K562 (cell line): ENCODE measurements around the gene DLL4. TPM values are rescaled to one million over a fixed set of nuclear protein-coding genes. Genes with fewer than 3 reads are reported as not detected.
A peak's percentile ranks its signal among the peaks of the same experiment; 100 is the strongest.

Experiments used
- ATAC-seq: fragments of 200-7000 bp; cut with Tn5 transposase; 3 replicates; pipeline ENCODE4 v1.9.1; 2020; ENCODE audit warnings: moderate library complexity
- BruUV-seq: library from RNA; stranded (reverse); fragments of 400-500 nt; replicated peaks from 2 replicates; lab custom pipeline; 2021; lab: Mats Ljungman, UMichigan
- CTCF ChIA-PET: fragments of 300-600 bp; formaldehyde crosslinking; extraction: SDS; loops from one replicate; lab custom pipeline; 2021; ENCODE audit warnings: low intra/inter-chr PET ratio; lab: Yijun Ruan, JAX
- POLR2A ChIA-PET: fragments of 300-600, 350-650 bp; sonication (Branson Sonifier 250); formaldehyde crosslinking; extraction: SDS; loops from one replicate; lab custom pipeline; 2021; ENCODE audit warnings: antibody characterized with exemption, inconsistent platforms; lab: Yijun Ruan, JAX
- DNase-seq, 4 experiments: peaks; one replicate each; pipeline versions ENCODE4 v3.0.0 to v3.0.0-alpha.2; 2011 to 2018; ENCODE audit warnings: low spot score in 3 of 4, mixed read lengths in 3 of 4; ENCODE audit errors: extremely low read depth in 1 of 4
- FAIRE-seq: peaks from 2 replicates; lab custom pipeline; 2011; peaks lifted over from hg19 to GRCh38; lab: Jason Lieb, UNC
- H2AFZ ChIP-seq: 2 replicates; pipeline ENCODE4 v1.6.0; 2011; ENCODE audit warnings: low read depth, low read length, control low read depth, inconsistent platforms
- H3K27ac ChIP-seq: fragments of 200-600 bp; 3 replicates; pipeline ENCODE4 v1.8.0; 2011; ENCODE audit warnings: low read depth, mild to moderate bottlenecking, control low read depth, inconsistent platforms, low read length, moderate library complexity, mixed read lengths; ENCODE audit errors: extremely low read depth
- H3K27me3 ChIP-seq, 2 experiments: fragments of 300-600 bp in 1 of 2; 2 replicates in 1 of 2; 3 replicates in 1 of 2; pipeline versions ENCODE4 v1.6.0 to v1.8.0; 2011; ENCODE audit warnings: inconsistent platforms in 2 of 2, low read length in 2 of 2, mild to moderate bottlenecking in 1 of 2, mixed read lengths in 1 of 2, moderate library complexity in 1 of 2; ENCODE audit not compliant: control insufficient read depth in 2 of 2, insufficient read depth in 2 of 2
- H3K36me3 ChIP-seq: fragments of 300-600 bp; 3 replicates; pipeline ENCODE4 v1.8.0; 2011; ENCODE audit warnings: mild to moderate bottlenecking, low read length, inconsistent platforms; ENCODE audit not compliant: control insufficient read depth, insufficient read depth
- H3K4me1 ChIP-seq, 2 experiments: fragments of 200-600 bp in 1 of 2; replicated peaks in 1 of 2; 2 replicates in 1 of 2; 3 replicates in 1 of 2; pipeline versions ENCODE4 v1.5.1 to v1.8.0; 2011; ENCODE audit warnings: inconsistent platforms in 2 of 2, low read length in 2 of 2, mild to moderate bottlenecking in 1 of 2, mixed read lengths in 1 of 2, moderate library complexity in 1 of 2; ENCODE audit not compliant: control insufficient read depth in 2 of 2, insufficient read depth in 2 of 2
- H3K4me2 ChIP-seq: 2 replicates; pipeline ENCODE4 v1.6.1; 2011; ENCODE audit warnings: low read length, control low read depth, inconsistent platforms, mixed read lengths; ENCODE audit not compliant: insufficient read depth
- H3K4me3 ChIP-seq: fragments of 200-600 bp; sonication (generic), shearing (Covaris generic); 2 replicates; pipeline ENCODE4 v1.5.1; 2016; ENCODE audit warnings: control low read depth, inconsistent platforms
- H3K79me2 ChIP-seq: fragments of 200-600 bp; 3 replicates; pipeline ENCODE4 v1.8.0; 2011; ENCODE audit warnings: low read length, inconsistent platforms; ENCODE audit not compliant: control insufficient read depth, insufficient read depth
- H3K9ac ChIP-seq, 2 experiments: 2 replicates each; pipeline versions ENCODE4 v1.6.0 to v1.6.1; 2011; ENCODE audit warnings: low read depth in 2 of 2, low read length in 2 of 2, control low read depth in 1 of 2, inconsistent platforms in 1 of 2, mild to moderate bottlenecking in 1 of 2, mixed read lengths in 1 of 2; ENCODE audit not compliant: insufficient read depth in 1 of 2
- H3K9me1 ChIP-seq: one replicate; pipeline ENCODE4 v1.6.0; 2011; ENCODE audit warnings: inconsistent platforms, mild to moderate bottlenecking, low read length, moderate library complexity; ENCODE audit not compliant: control insufficient read depth, insufficient read depth
- H3K9me3 ChIP-seq: replicated peaks from 2 replicates; pipeline ENCODE4 v1.5.1; 2011; ENCODE audit warnings: low read depth, low read length, inconsistent platforms; ENCODE audit not compliant: control insufficient read depth, insufficient read depth
- H4K20me1 ChIP-seq: replicated peaks from 2 replicates; pipeline ENCODE4 v1.6.1; 2011; ENCODE audit warnings: low read length, inconsistent platforms, mixed read lengths; ENCODE audit not compliant: control insufficient read depth, insufficient read depth
- CTCF ChIP-seq, 3 experiments: IDR thresholded peaks in 2 of 3; conservative IDR thresholded peaks in 1 of 3; 2 replicates each; pipeline ENCODE4 v1.5.1; 2011 to 2012; ENCODE audit warnings: low read length in 3 of 3, mild to moderate bottlenecking in 3 of 3, control low read depth in 2 of 3, improper control_type of control experiment in 1 of 3, inconsistent platforms in 1 of 3, low read depth in 1 of 3, mixed read lengths in 1 of 3, moderate library complexity in 1 of 3; ENCODE audit not compliant: insufficient read depth in 2 of 3
- ZBTB5 ChIP-seq: fragments of 450-650 bp; IDR thresholded peaks from 2 replicates; pipeline ENCODE4 v1.6.1; 2017; ENCODE audit warnings: antibody characterized with exemption
- ZNF407 ChIP-seq: fragments of 450-650 bp; IDR thresholded peaks from 2 replicates; pipeline ENCODE4 v1.6.1; 2016; ENCODE audit warnings: low read depth
- WGBS: fragments of 100-300 bp; shearing (Covaris generic); methylation state at CpG from one replicate; pipeline ENCODE4 v1.1.6; 2016; ENCODE audit warnings: low coverage, mixed read lengths; ENCODE audit not compliant: insufficient coverage; ENCODE audit errors: missing lambda C conversion rate; 5-methylcytosine and 5-hydroxymethylcytosine counted together
- in situ Hi-C: fragments of 300-500 bp; cut with MboI; formaldehyde crosslinking; loops from 4 replicates; pipeline ENCODE4 v1.15.0; 2018; ENCODE audit warnings: inconsistent platforms, mixed read lengths
- intact Hi-C: fragments of 100-400 bp; cut with micrococcal nuclease; formaldehyde crosslinking; loops from 2 replicates; pipeline ENCODE4 v1.14.2; 2022
- polyA plus RNA-seq, 8 experiments: library from polyadenylated mRNA; depleted of rRNA in 4 of 8; stranded (reverse) in 5 of 8; unstranded in 3 of 8; fragments of >200 nt; fragmentation: Nextera tagmentation in 2 of 8; fragmentation: Illumina TruSeq in 1 of 8; extraction: Ambion mirVana in 2 of 8; extraction: Trizol in 1 of 8; gene quantifications; 2 replicates each; pipeline versions ENCODE4 v1.2.1 to v1.2.3, GENCODE V29; 2011 to 2014; ENCODE audit warnings: inconsistent platforms in 1 of 8, missing spikeins in 1 of 8
- total RNA-seq, 7 experiments: library from RNA; depleted of rRNA in 6 of 7; stranded (reverse); fragments of >200 nt in 6 of 7; fragmentation: Illumina TruSeq in 2 of 7; extraction: Trizol in 2 of 7; gene quantifications; 2 replicates each; pipeline versions ENCODE4 v1.2.1 to v1.2.3, GENCODE V29; 2011 to 2021; ENCODE audit warnings: low replicate concordance in 1 of 7

DLL4 gene
- total and polyA plus RNA-seq, 9 of the 15 experiments (the other 6 are each of a cell fraction or from before 2014, with no cell fraction given) = 0.04 to 1.1 (median 0.41) TPM; not detected in 1

- TF ChIP-seq ZBTB5 = no peak
Observed at GRCh38 chr15:40936709-40937666, 7.8 kb downstream of the DLL4 start (continued).

- peak overlapping the region in 1 of 2 experiments; percentile 50; a peak in 1 of 4 replicates for H3K9ac ChIP-seq
- POLR2A ChIA-PET = interaction anchor here (0.7 kb wide), 1 partner anchor 20 kb away, joined by 3 read pairs; no protein-coding TSS in a partner anchor
- H2AFZ ChIP-seq = no peak overlapping the region
- no TSS peak for BruUV-seq
- no peaks in the 10 kb centered on the region for H3K79me2 ChIP-seq
- H3K27ac ChIP-seq = no peak overlapping the region
- FAIRE-seq (no peak), ATAC-seq (no peak), DNase-seq (no peak)
- H3K9me1 ChIP-seq = peaks cover 3% of the 10 kb centered on the region
- CTCF ChIA-PET = no interaction called here
- H4K20me1 ChIP-seq = no peaks in the 10 kb centered on the region
- in situ Hi-C loops = no loop called here
- H3K36me3 ChIP-seq = no peaks in the 10 kb centered on the region
- intact Hi-C loops = no loop called here
- no peak overlapping the region for H3K4me2 ChIP-seq
- no peak overlapping the region for H3K4me3 ChIP-seq
- H3K4me1 ChIP-seq = peaks cover 8 to 34% of the 10 kb centered on the region in 2 experiments; a peak in 4 of 5 replicates
- peaks cover 0 to 3% of the 10 kb centered on the region in 2 experiments; a peak in 1 of 5 replicates for H3K27me3 ChIP-seq
- 62% methylated on average over 16 of the region's 19 CpGs for WGBS
- H3K9me3 ChIP-seq = no peaks in the 10 kb centered on the region
- TF ChIP-seq ZNF407 = no peak
- TF ChIP-seq CTCF (IDR thresholded peaks at IDR 0.05 in 2 of 3, conservative IDR thresholded peaks at IDR 0.05 in 1 of 3; ENCODE audit: insufficient read depth in 2 of 3, low read depth in 1 of 3, low read length in 3 of 3) = 0 out of 6 replicates have a peak, but pooled peaks of 1 of the 3 experiments have one; percentile 17
Observed at GRCh38 chr15:40937762-40938535, 8.8 kb downstream of the DLL4 start.
